OCI-LY1 (cell line): Measurements from ENCODE around the gene PIK3R1.

Experiments used
- CTCF ChIP-seq: fragments of 200-600 bp; sonication (generic), shearing (Covaris generic); IDR thresholded peaks from 2 replicates; pipeline ENCODE4 v1.5.1; 2017; ENCODE audit warnings: mild to moderate bottlenecking, antibody characterized with exemption, low read length, moderate library complexity, mixed read lengths
- EZH2 ChIP-seq: fragments of 200-600 bp; sonication (generic), shearing (Covaris generic); IDR thresholded peaks from 2 replicates; pipeline ENCODE4 v1.8.0; 2017; ENCODE audit warnings: borderline replicate concordance, mixed run types, mild to moderate bottlenecking, antibody characterized with exemption, low read length, moderate library complexity, mixed read lengths

- TF ChIP-seq CTCF, result no peak
- TF ChIP-seq EZH2, result no peak
Measured at GRCh38 chr5:68242743-68243142, 27.2 kb downstream of the PIK3R1 start.
